GM21619 (cell line): ENCODE measurements around the gene HVCN1.
"Not testable (repeated sequence)": the region's sequence is repeated elsewhere in the genome, so short reads cannot be mapped to it uniquely, and the experiment has no call there.

Experiments
- ATAC-seq: cut with Tn5 transposase; IDR thresholded peaks from one replicate; pipeline ENCODE4 v1.9.1; 2021; ENCODE audit not compliant: unreplicated experiment

Gene HVCN1

GRCh38 chr12:110619534-110619953 lies 69.4 kb downstream of the HVCN1 start:
- ATAC-seq, result peak; percentile 55

- no peak for ATAC-seq
These were observed 72.3 kb downstream of the HVCN1 start for GRCh38 chr12:110616471-110617115.

GRCh38 chr12:110615171-110615570 lies 73.7 kb downstream of the HVCN1 start:
- no peak for ATAC-seq

- ATAC-seq, result peak; percentile 93
These were observed 74.9 kb downstream of the HVCN1 start, which contains the start of gene TCTN1 for GRCh38 chr12:110613771-110614684. TSS of gene TCTN1 (plus strand) at chr12:110614129. CDS start at chr12:110614183, 54 bp downstream.

- ATAC-seq, result no peak
These were observed 75.7 kb downstream of the HVCN1 start for GRCh38 chr12:110613071-110613770.

- ATAC-seq, result no peak
These were observed 82.7 kb downstream of the HVCN1 start for GRCh38 chr12:110606253-110606611.

- ATAC-seq, result not testable (repeated sequence)
These were observed 86.7 kb downstream of the HVCN1 start for GRCh38 chr12:110602085-110602814.

GRCh38 chr12:110600254-110600653 lies 88.7 kb downstream of the HVCN1 start:
- no peak for ATAC-seq

GRCh38 chr12:110599334-110599733 lies 89.6 kb downstream of the HVCN1 start:
- ATAC-seq, result no peak
